Lung (tissue), 12 donors: ENCODE data around the gene DNHD1. TPM values are rescaled to one million over a fixed set of nuclear protein-coding genes. Genes with fewer than 3 reads are reported as not detected.

ENCODE experiments used
- ATAC-seq: fragments of 200-7000 bp; cut with Tn5 transposase; one replicate; pipeline ENCODE4 v1.9.1; 2020; ENCODE audit warnings: moderate number of reproducible peaks; ENCODE audit not compliant: insufficient read depth, low FRiP score
- DNase-seq, 3 donors: peaks; one replicate each; pipeline ENCODE4 v3.0.0-alpha.2; 2013 to 2017
- H3K27ac ChIP-seq, 2 donors: one replicate each; pipeline ENCODE4 v1.5.1; 2013; ENCODE audit warnings: mild to moderate bottlenecking in 2 of 2, moderate library complexity in 2 of 2, control low read depth in 1 of 2, inconsistent platforms in 1 of 2, low read depth in 1 of 2, low read length in 1 of 2
- H3K27me3 ChIP-seq, 3 donors: one replicate each; pipeline ENCODE4 v1.5.1; 2013; ENCODE audit warnings: low read length in 2 of 3; ENCODE audit not compliant: control insufficient read depth in 3 of 3, insufficient read depth in 3 of 3
- H3K36me3 ChIP-seq, 4 donors: one replicate each; pipeline ENCODE4 v1.5.1; 2013; ENCODE audit warnings: low read length in 4 of 4, mild to moderate bottlenecking in 1 of 4, moderate library complexity in 1 of 4; ENCODE audit not compliant: control insufficient read depth in 4 of 4, insufficient read depth in 4 of 4
- H3K4me1 ChIP-seq, 5 donors: one replicate each; pipeline ENCODE4 v1.5.1; 2013; ENCODE audit warnings: low read length in 5 of 5, mild to moderate bottlenecking in 2 of 5, moderate library complexity in 1 of 5; ENCODE audit not compliant: control insufficient read depth in 5 of 5, insufficient read depth in 5 of 5
- H3K4me3 ChIP-seq: one replicate; pipeline ENCODE4 v1.5.1; 2013; ENCODE audit warnings: mild to moderate bottlenecking, control low read depth, moderate library complexity
- H3K9ac ChIP-seq, 2 donors: one replicate each; pipeline ENCODE4 v1.5.1; 2013; ENCODE audit warnings: low read length in 2 of 2, control low read depth in 1 of 2; ENCODE audit not compliant: insufficient read depth in 1 of 2
- H3K9me3 ChIP-seq, 4 donors: one replicate each; pipeline ENCODE4 v1.5.1; 2013; ENCODE audit warnings: low read length in 3 of 4, mild to moderate bottlenecking in 1 of 4, moderate library complexity in 1 of 4; ENCODE audit not compliant: control insufficient read depth in 4 of 4, insufficient read depth in 3 of 4
- CTCF ChIP-seq: IDR thresholded peaks from 2 replicates; pipeline ENCODE4 v1.5.1; 2012; ENCODE audit warnings: mild to moderate bottlenecking; ENCODE audit errors: control extremely low read depth, extremely low read depth
- WGBS, 2 donors: extraction: QIAGEN DNeasy Blood & Tissue Kit; methylation state at CpG; one replicate each; pipeline ENCODE4 v1.1.7; 2013; 5-methylcytosine and 5-hydroxymethylcytosine counted together
- polyA plus RNA-seq, 2 donors: library from polyadenylated mRNA; stranded (reverse); fragments of 200-250 nt; gene quantifications; one replicate each; pipeline ENCODE4 v1.2.1, GENCODE V29; 2013
- total RNA-seq, 2 donors: library from RNA; depleted of rRNA in 1 of 2; stranded (reverse); fragments of >200 nt in 1 of 2; gene quantifications; one replicate each; pipeline ENCODE4 v1.2.1, GENCODE V29; 2014 to 2021
- donor health status: control.
- donor health status: control.
- donor health status: Bipolar disorder and iron deficiency.
- donor health status: healthy.
- donor health status: DM: yes; HTN: yes; CAD: no.

The DNHD1 gene
- total and polyA plus RNA-seq, 4 donors: 4.5 to 15.6 (median 12.0) TPM

DNA sequence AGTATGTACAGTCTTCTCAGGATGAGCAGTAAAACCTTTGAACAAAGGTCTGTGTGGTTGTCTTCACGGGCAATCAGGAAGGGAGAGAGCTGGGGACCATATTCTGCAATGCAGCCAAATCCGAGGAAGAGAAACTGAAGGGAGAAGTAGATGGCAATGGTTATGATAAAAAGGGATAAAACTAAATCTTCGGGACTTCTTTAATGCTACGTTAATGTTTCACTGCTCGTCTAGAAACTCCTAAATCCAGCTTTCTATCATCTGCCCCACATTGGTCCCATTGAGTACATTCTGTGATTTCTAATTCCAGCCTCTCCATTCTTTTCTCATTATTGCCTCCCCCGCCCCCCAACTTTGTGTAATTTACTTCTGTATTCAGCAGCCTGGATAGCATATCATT, 14.1 kb upstream of the DNHD1 start:
- H3K27ac ChIP-seq: no peak overlapping the region
- H3K27me3 ChIP-seq: no peaks in the 10 kb centered on the region
- no peak overlapping the region for H3K4me3 ChIP-seq
- no peak for TF ChIP-seq CTCF
- peaks cover 9 to 23% (median 15%) of the 10 kb centered on the region in 5 donors for H3K4me1 ChIP-seq
- ATAC-seq (no peak), DNase-seq (no peak)
- no peaks in the 10 kb centered on the region for H3K9me3 ChIP-seq
- 92 to 94% methylated on average over 6 of the region's 6 CpGs for WGBS, 2 donors
- H3K36me3 ChIP-seq: peaks cover 19 to 27% (median 21%) of the 10 kb centered on the region in 4 donors
- no peak overlapping the region for H3K9ac ChIP-seq

DNA sequence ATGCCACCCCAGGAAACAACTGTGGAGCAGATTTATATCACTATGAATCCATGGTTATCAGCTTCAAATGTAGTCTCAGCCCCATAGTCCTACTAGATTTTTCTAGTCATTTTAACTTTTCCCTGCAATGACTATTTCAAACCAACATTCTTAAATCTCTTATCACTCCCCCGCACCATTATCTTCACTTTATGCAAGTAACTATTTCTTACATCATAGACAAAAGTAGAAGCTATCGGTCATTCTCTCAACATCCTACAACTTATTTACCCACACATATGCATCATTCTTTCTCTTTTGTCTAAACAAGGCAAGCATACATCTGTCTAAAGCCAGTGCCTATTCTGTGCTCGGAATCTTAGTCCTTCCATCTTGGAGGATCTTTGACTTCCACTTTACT, 11.4 kb upstream of the DNHD1 start:
- peaks cover 9 to 23% (median 18%) of the 10 kb centered on the region in 4 donors for H3K36me3 ChIP-seq
- H3K27ac ChIP-seq: no peak overlapping the region
- no peaks in the 10 kb centered on the region for H3K9me3 ChIP-seq
- no peak for TF ChIP-seq CTCF
- 96 to 98% methylated on average over 3 of the region's 3 CpGs for WGBS, 2 donors
- H3K27me3 ChIP-seq: no peaks in the 10 kb centered on the region
- H3K9ac ChIP-seq: no peak overlapping the region
- DNase-seq: no peak
- ATAC-seq: no peak
- peaks cover 5 to 15% (median 10%) of the 10 kb centered on the region in 5 donors for H3K4me1 ChIP-seq
- no peak overlapping the region for H3K4me3 ChIP-seq

DNA sequence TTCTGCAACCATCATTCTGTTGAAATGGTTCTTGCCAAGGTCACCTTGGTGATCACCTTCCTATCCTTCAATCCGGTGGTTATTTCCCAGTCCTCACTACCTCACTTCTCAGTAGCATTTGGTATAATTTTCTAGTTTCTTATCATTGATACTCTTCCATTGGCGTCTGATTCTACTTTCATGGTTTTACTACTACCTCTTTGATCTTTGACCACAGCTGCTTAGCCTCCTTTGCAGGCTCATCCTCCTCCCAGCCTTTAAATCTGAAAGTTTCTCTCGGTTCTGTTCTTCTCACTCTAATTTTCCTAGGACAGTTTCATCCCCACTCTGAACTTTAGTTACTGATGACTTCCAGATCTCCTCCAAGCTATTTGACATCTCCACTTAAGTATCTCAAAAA, 10.8 kb upstream of the DNHD1 start:
- Histone ChIP-seq H3K9me3 (no peaks in the 10 kb centered on the region), H3K27ac (no peak overlapping the region), H3K36me3 (peaks cover 9 to 23% (median 18%) of the 10 kb centered on the region in 4 donors), H3K4me3 (no peak overlapping the region), H3K4me1 (peaks cover 5 to 13% (median 8%) of the 10 kb centered on the region in 5 donors), H3K27me3 (no peaks in the 10 kb centered on the region), H3K9ac (no peak overlapping the region)
- DNase-seq (no peak), ATAC-seq (no peak)
- WGBS, 2 donors: 90 to 91% methylated on average over 3 of the region's 3 CpGs
- TF ChIP-seq CTCF: no peak

GRCh38 chr11:6486938-6487337, 10.1 kb upstream of the DNHD1 start:
- no peaks in the 10 kb centered on the region for H3K9me3 ChIP-seq
- peaks cover 9 to 23% (median 18%) of the 10 kb centered on the region in 4 donors for H3K36me3 ChIP-seq
- WGBS, 2 donors: 82 to 100% methylated on average over 1 of the region's 1 CpG
- H3K4me1 ChIP-seq: peaks cover 4 to 10% (median 8%) of the 10 kb centered on the region in 5 donors
- DNase-seq (no peak), ATAC-seq (no peak)
- TF ChIP-seq CTCF: no peak
- H3K27me3 ChIP-seq: no peaks in the 10 kb centered on the region
- H3K27ac ChIP-seq: no peak overlapping the region
- H3K9ac ChIP-seq: no peak overlapping the region
- H3K4me3 ChIP-seq: no peak overlapping the region
